HG02678 (cell line): Measurements from ENCODE around the gene GEN1.
"Not testable (repeated sequence)": the region's sequence is repeated elsewhere in the genome, so short reads cannot be mapped to it uniquely, and the experiment has no call there.

Experiments
- ATAC-seq: cut with Tn5 transposase; IDR thresholded peaks from one replicate; pipeline ENCODE4 v1.9.1; 2021; ENCODE audit warnings: mild to moderate bottlenecking, moderate library complexity; ENCODE audit not compliant: unreplicated experiment

GEN1 gene

DNA sequence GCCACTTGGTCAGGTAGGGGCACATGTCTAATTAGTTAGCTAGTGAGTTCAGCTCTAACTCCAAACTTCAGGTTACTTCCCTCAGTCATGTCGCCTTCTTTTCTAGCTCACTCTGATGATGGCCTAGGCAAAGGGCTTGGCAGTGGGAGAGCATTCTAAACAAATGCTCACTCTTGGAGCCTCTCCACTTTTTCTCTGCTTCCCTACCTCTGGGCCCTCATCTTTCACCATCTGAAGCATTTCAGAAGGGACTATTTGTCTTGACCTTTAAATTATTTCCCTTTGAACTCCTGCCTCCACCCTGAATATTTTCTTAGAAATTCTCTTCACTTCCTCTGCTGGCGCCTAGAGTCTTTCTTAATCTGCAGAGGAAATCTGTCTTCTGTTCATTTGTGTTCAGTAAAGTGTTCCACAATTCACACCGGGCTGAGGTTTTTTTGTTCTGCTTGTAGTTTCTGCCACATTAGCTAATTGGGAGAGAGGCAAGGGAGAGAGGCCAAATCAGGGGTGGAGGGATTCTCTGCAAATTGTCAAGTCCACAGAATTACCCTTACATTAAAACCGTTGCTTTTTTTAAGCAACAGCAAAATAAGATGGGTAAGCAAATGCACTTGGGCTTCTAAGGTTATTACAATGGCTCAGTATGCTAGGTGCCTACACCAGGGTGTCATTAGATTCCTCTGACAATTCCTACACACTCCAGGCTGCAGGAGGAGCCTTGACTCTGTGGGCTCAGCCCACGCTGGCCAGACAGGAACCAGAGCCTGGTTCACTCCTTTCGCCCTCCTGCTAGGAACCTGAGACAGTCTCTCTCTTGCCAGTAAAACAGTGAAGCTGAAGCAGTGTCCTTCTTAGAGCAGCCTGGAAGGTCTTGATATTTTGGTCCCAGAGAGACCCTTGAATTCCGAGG lies 67.9 kb downstream of the GEN1 start:
- peak; percentile 47 for ATAC-seq

DNA sequence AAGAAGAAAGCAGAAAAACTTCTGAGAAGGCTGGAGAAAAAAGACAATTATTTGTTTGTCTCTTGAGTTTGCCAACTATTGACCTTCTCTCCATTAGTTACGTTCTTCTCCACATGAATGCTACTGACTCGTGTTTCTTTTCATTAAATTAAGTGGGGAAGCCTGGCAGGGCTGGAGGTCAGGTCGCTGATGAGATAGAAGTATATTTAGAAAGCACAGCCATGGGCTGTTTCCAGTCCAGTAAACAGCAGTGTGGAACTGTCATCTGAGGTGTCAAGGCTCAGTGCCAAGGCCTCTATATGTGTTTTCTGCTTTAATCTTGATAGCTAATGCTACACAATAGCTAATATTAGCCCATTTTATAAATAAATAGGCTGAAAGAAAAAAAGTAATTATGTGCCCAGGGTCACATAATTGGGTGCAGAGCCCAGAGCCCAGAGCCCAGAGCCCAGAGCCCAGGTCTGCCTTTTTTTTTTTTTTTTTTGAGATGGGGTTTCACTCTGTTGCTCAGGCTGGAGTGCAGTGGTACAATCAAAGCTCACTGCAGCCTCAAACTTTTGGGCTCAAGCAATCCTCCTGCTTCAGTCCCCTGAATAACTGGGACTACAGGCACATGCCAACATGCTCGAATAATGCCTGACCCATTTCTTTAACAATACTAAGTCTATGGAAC lies 68.6 kb downstream of the GEN1 start:
- ATAC-seq = peak; percentile 52

DNA sequence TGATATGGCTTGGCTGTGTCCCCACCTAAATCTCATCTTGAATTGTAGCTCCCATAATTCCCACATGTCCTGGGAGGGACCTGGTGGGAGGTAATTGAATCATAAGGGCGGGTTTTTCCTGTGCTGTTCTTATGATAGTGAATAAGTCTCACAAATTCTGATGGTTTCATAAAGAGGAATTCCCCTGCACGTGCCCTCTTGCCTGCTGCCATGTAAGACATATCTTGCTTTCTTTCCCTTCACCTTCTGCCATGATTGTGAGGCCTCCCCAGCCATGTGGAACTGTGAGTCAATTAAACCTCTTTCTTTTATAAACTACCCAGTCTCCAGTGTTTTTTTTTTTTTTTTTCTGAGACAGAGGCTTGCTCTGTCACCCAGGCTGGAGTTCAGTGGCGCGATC lies 69.7 kb downstream of the GEN1 start:
- not testable (repeated sequence) for ATAC-seq

DNA sequence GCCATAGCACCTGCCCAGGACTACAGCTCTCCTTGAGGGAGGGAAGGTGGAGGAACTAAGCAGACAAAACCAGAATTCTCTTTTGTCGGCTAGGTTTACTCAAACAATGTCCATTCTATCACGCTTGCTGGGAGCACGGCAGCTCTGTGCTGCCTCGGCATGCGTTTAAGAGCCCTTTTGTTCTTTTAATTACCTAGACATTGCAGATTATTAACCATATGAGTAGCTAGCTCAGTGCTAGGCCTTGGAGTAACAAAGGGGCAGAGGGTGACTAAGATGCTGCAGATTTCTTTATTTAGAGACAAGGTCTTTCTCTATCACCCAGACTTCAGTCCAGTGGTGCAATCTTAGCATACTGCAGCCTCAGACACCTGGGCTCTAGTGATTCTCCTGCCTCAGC lies 73.4 kb downstream of the GEN1 start:
- no peak for ATAC-seq

DNA sequence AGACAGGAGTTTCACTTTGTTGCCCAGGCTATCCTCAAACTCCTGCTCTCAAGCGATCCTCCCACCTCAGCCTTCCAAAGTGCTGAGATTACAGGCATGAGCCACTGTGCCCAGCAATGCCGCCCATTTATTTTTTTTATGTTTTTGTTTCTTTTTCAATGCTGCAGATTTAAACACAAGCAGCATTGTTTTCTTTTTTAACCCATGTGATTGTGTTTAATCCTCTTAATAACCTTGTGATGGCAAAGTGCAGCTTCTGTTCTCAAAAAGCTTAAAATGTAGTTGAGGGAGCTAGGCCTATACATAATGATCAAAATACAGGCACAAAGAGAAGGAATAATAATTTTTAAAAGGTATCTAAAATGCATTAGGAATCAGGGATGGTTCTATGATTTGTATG lies 73.8 kb downstream of the GEN1 start:
- no peak for ATAC-seq

DNA sequence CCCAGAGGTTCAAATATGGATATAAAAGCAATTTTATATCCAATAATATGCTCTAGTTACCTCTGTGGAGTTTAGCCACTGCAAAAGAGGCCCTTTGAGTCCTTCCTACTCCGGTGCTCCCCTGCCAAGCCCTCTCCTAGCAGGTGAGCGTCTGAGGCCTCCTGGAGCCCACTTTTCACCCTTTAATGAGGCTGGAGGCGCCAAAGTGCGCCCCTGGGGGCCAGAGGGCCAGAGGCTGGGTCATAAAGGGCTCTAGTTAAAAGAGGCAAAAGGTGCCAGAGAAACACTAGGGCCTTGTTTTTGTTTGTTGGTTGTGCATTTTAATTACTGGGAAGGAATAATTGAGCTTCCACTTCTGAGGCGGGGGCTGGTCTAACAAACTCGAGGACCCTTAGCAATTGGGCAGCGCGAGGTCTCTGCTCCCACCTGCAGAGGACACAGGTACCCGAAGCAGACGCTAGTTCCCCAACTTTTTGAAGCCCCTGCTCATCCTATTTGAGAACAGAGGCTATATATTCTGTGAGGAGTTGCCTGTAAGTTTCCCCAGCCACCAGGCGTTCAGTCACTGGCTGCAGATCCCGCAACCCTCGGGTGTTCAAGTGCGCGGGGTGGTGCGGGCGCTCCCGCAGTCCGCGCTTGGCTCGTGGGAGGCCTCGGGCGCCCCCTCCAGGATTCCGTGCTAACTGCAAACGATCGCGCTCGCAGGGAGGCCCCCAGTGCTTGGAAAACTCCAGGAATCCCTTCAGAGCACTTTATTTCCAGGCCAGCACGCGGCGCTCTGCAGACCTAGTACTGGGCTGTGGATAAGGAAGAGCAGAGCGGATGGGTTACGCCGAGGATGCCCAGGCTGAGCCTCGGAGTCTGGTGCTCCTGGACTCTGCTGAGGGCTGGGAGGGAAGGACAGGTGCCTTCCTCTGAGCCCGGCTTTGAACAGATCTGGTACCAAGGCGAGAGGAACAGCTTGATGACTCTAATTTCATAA lies 76.4 kb downstream of the GEN1 start:
- peak; percentile 87 for ATAC-seq

DNA sequence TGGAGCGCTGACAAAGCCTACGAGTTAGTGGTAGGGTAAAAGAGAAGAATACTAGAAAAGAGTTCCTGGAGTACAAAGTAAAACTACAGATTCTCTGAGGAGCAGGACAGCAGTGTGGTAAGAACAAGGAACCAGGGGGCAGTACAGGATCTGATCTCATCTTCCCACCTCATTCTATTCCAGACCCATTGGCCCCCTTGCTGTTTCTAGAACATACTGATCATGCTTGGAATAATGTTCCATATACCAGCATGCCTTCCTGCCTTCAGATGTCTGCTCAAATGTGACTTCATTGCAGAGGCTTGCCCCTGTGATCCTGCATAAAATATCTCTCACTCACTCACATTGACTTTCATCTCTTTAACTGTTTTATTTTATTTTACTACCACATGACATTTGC lies 81.6 kb downstream of the GEN1 start:
- no peak for ATAC-seq
